Endothelial cell of umbilical vein (primary cell): ENCODE data around the gene LSR. TPM values are rescaled to one million over a fixed set of nuclear protein-coding genes. Genes with fewer than 3 reads are reported as not detected.

Experiments used
- BruUV-seq: library from RNA; stranded (reverse); fragments of 400-500 nt; replicated peaks from 2 replicates; lab custom pipeline; 2021; lab: Mats Ljungman, UMichigan
- CTCF ChIA-PET: fragments of 300-600, 350-600 bp; sonication (Branson Sonifier 250); formaldehyde crosslinking; loops from one replicate; lab custom pipeline; 2021; ENCODE audit warnings: antibody characterized with exemption, inconsistent platforms; lab: Charles Lee
- POLR2A ChIA-PET: fragments of 300-600, 350-600 bp; sonication (Branson Sonifier 250); formaldehyde crosslinking; loops from one replicate; lab custom pipeline; 2021; ENCODE audit warnings: antibody characterized with exemption, inconsistent platforms; lab: Charles Lee
- DNase-seq: peaks from one replicate; pipeline ENCODE4 v3.0.0-alpha.2; 2011; ENCODE audit warnings: low read depth, low spot score
- FAIRE-seq: peaks from 2 replicates; lab custom pipeline; 2011; peaks lifted over from hg19 to GRCh38; lab: Jason Lieb, UNC
- H2AFZ ChIP-seq: 2 replicates; pipeline ENCODE4 v1.6.0; 2012; ENCODE audit warnings: low read depth, low read length, control low read depth, inconsistent platforms
- H3K27ac ChIP-seq: 2 replicates; pipeline ENCODE4 v1.5.1; 2011; ENCODE audit warnings: low read depth, mild to moderate bottlenecking, control low read depth, low read length, moderate library complexity; ENCODE audit not compliant: insufficient read depth
- H3K27me3 ChIP-seq, 2 experiments: 2 replicates each; pipeline versions ENCODE4 v1.6.0 to v1.6.1; 2011; ENCODE audit warnings: low read length in 2 of 2, mixed read lengths in 1 of 2; ENCODE audit not compliant: control insufficient read depth in 2 of 2, insufficient read depth in 2 of 2
- H3K36me3 ChIP-seq, 2 experiments: 2 replicates in 1 of 2; 3 replicates in 1 of 2; pipeline ENCODE4 v1.5.1; 2011; ENCODE audit warnings: low read length in 2 of 2, mild to moderate bottlenecking in 1 of 2, moderate library complexity in 1 of 2; ENCODE audit not compliant: control insufficient read depth in 2 of 2, insufficient read depth in 2 of 2; ENCODE audit errors: extremely low read depth in 1 of 2
- H3K4me1 ChIP-seq: 3 replicates; pipeline ENCODE4 v1.5.1; 2011; ENCODE audit warnings: mild to moderate bottlenecking, low read length; ENCODE audit not compliant: control insufficient read depth, insufficient read depth; ENCODE audit errors: extremely low read depth
- H3K4me2 ChIP-seq: 2 replicates; pipeline ENCODE4 v1.6.1; 2011; ENCODE audit warnings: low read length, control low read depth, mixed read lengths; ENCODE audit not compliant: insufficient read depth
- H3K4me3 ChIP-seq, 3 experiments: fragments of 200-600 bp in 1 of 3; sonication (generic), shearing (Covaris generic) in 1 of 3; replicated peaks in 1 of 3; 2 replicates each; pipeline ENCODE4 v1.5.1; 2011 to 2016; ENCODE audit warnings: control low read depth in 3 of 3, low read length in 3 of 3, mild to moderate bottlenecking in 2 of 3, inconsistent platforms in 1 of 3, low read depth in 1 of 3, moderate library complexity in 1 of 3; ENCODE audit not compliant: insufficient read depth in 1 of 3
- H3K79me2 ChIP-seq: 2 replicates; pipeline ENCODE4 v1.6.0; 2012; ENCODE audit warnings: low read length, inconsistent platforms; ENCODE audit not compliant: control insufficient read depth, insufficient read depth
- H3K9ac ChIP-seq: replicated peaks from 2 replicates; pipeline ENCODE3; 2011; ENCODE audit warnings: low read length, control low read depth; ENCODE audit not compliant: insufficient read depth; ENCODE audit errors: extremely low read depth
- H3K9me1 ChIP-seq: replicated peaks from 3 replicates; pipeline ENCODE4 v1.6.0; 2011; ENCODE audit warnings: mild to moderate bottlenecking, low read length; ENCODE audit not compliant: control insufficient read depth, insufficient read depth; ENCODE audit errors: extremely low read depth
- H3K9me3 ChIP-seq: replicated peaks from 2 replicates; pipeline ENCODE4 v1.5.1; 2012; ENCODE audit warnings: low read length, inconsistent platforms; ENCODE audit not compliant: control insufficient read depth, insufficient read depth
- H4K20me1 ChIP-seq: replicated peaks from 2 replicates; pipeline ENCODE3; 2011; ENCODE audit warnings: mild to moderate bottlenecking, low read length; ENCODE audit not compliant: control insufficient read depth, insufficient read depth; ENCODE audit errors: extremely low read depth
- EZH2 ChIP-seq: IDR thresholded peaks from 2 replicates; pipeline ENCODE4 v1.6.1; 2012; ENCODE audit warnings: borderline replicate concordance, low read depth, mild to moderate bottlenecking, moderate library complexity, low read length, inconsistent platforms; ENCODE audit not compliant: severe bottlenecking
- FOS ChIP-seq: IDR thresholded peaks from 2 replicates; pipeline ENCODE4 v1.6.1; 2011; ENCODE audit warnings: mild to moderate bottlenecking, low read length, moderate library complexity, borderline replicate concordance; ENCODE audit not compliant: insufficient read depth
- GATA2 ChIP-seq: IDR thresholded peaks from 2 replicates; pipeline ENCODE4 v1.7.0; 2011; ENCODE audit warnings: low read depth, mild to moderate bottlenecking, moderate library complexity, mixed read lengths, low read length; ENCODE audit not compliant: insufficient read length, insufficient read depth
- JUN ChIP-seq: IDR thresholded peaks from 2 replicates; pipeline ENCODE4 v1.6.1; 2011; ENCODE audit warnings: borderline replicate concordance, low read depth; ENCODE audit not compliant: insufficient read length, insufficient read depth
- MAX ChIP-seq: IDR thresholded peaks from 2 replicates; pipeline ENCODE4 v1.6.1; 2011; ENCODE audit not compliant: insufficient read depth, insufficient read length
- MYC ChIP-seq: IDR thresholded peaks from one replicate; pipeline ENCODE4 v1.6.1; 2011; ENCODE audit warnings: mild to moderate bottlenecking, low read depth, low read length
- POLR2A ChIP-seq: IDR thresholded peaks from 2 replicates; pipeline ENCODE4 v1.6.1; 2012; ENCODE audit warnings: low read depth, mild to moderate bottlenecking, control low read depth, low read length
- POLR2AphosphoS5 ChIP-seq: IDR thresholded peaks from 2 replicates; pipeline ENCODE4 v1.6.1; 2012; ENCODE audit warnings: low read depth, mild to moderate bottlenecking, control low read depth, low read length, moderate library complexity; ENCODE audit not compliant: insufficient read depth
- dilution Hi-C: fragments of 300-500 bp; cut with MboI; formaldehyde crosslinking; loops from one replicate; pipeline ENCODE4 v1.15.0; 2019; ENCODE audit warnings: low sequenced_read_pairs; ENCODE audit not compliant: extremely low pct_ligation_motif_present
- intact Hi-C: fragments of 100-400 bp; cut with micrococcal nuclease; formaldehyde crosslinking; loops from one replicate; pipeline ENCODE4 v1.10.0; 2022
- polyA plus RNA-seq, 4 experiments: library from polyadenylated mRNA; depleted of rRNA in 3 of 4; stranded (reverse) in 3 of 4; unstranded in 1 of 4; fragments of >200 nt; gene quantifications; 2 replicates each; pipeline versions ENCODE4 v1.2.1 to v1.2.3, GENCODE V29; 2011 to 2012; ENCODE audit warnings: missing spikeins in 1 of 4
- total RNA-seq: library from RNA; stranded (reverse); gene quantifications from 2 replicates; pipeline ENCODE4 v1.2.3, GENCODE V29; 2021
- TF ChIP-seq, protein P1 (sequence below), 2 donors: IDR thresholded peaks; 1 replicate in 1 of 2; 2 replicates in 1 of 2; pipeline ENCODE4 v1.5.1; 2011; ENCODE audit warnings: low read length in 2 of 2, mild to moderate bottlenecking in 2 of 2, moderate library complexity in 2 of 2, control low read depth in 1 of 2, inconsistent platforms in 1 of 2, low read depth in 1 of 2; ENCODE audit not compliant: insufficient read depth in 1 of 2; ENCODE audit errors: extremely low read depth in 1 of 2

The LSR gene
- total and polyA plus RNA-seq, 2 donors (not counting 3 experiments of a cell fraction or from before 2014, with no cell fraction given) = 0.76 to 1.0 TPM

GRCh38 chr19:35240327-35240726 is 8.5 kb upstream of the LSR start:
- TF ChIP-seq POLR2AphosphoS5 (no peak), MAX (no peak), FOS (no peak), EZH2 (no peak), GATA2 (no peak), MYC (no peak), JUN (no peak), POLR2A (no peak)
- Histone ChIP-seq H3K4me1 (no peaks in the 10 kb centered on the region), H3K4me2 (no peak overlapping the region), H3K9ac (no peak overlapping the region), H3K27me3 (peaks cover 3 to 17% of the 10 kb centered on the region in 2 experiments), H2AFZ (no peak overlapping the region), H3K79me2 (no peaks in the 10 kb centered on the region), H3K4me3 (no peak overlapping the region), H3K9me3 (no peaks in the 10 kb centered on the region), H3K27ac (no peak overlapping the region), H3K9me1 (no peaks in the 10 kb centered on the region), H4K20me1 (no peaks in the 10 kb centered on the region), H3K36me3 (no peaks in the 10 kb centered on the region)
- FAIRE-seq = no peak
- no TSS peak for BruUV-seq
- POLR2A ChIA-PET = no interaction called here
- no peak for DNase-seq
- intact Hi-C loops (no loop called here), dilution Hi-C loops (no loop called here)
- CTCF ChIA-PET = interaction anchor here (1.9 kb wide), 1 partner anchor 29 kb away, joined by 8 read pairs; the partner anchor contains the start of gene USF2

DNA sequence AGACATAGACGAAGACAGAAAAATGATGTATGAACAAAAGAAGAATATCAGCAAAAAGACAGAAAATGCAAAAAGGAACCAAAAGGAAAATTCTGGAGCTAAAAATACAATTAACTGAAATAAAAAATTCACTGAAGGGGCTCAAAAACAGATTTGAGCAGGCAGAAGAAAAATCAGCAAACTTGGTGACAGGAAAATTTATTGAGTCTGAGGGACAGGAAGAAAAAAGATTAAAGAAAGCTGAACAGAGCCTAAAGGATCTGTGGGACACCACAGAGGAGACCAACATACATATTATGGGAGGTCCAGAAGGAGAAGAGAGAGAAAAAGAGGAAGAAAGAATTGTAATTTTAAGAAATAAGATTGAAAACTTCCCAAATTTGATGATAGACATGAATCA is 7.4 kb upstream of the LSR start:
- H3K4me3 ChIP-seq = no peak overlapping the region
- no peak for FAIRE-seq
- H3K27ac ChIP-seq = no peak overlapping the region
- DNase-seq = no peak
- intact Hi-C loops = no loop called here
- no peaks in the 10 kb centered on the region for H3K79me2 ChIP-seq
- ChIA-PET POLR2A (no interaction called here), CTCF (interaction anchor here (1.9 kb wide), 1 partner anchor 28 kb away, joined by 8 read pairs; the partner anchor contains the start of gene USF2)
- TF ChIP-seq EZH2 = no peak
- no peak for TF ChIP-seq POLR2A
- TF ChIP-seq, protein P1, sequence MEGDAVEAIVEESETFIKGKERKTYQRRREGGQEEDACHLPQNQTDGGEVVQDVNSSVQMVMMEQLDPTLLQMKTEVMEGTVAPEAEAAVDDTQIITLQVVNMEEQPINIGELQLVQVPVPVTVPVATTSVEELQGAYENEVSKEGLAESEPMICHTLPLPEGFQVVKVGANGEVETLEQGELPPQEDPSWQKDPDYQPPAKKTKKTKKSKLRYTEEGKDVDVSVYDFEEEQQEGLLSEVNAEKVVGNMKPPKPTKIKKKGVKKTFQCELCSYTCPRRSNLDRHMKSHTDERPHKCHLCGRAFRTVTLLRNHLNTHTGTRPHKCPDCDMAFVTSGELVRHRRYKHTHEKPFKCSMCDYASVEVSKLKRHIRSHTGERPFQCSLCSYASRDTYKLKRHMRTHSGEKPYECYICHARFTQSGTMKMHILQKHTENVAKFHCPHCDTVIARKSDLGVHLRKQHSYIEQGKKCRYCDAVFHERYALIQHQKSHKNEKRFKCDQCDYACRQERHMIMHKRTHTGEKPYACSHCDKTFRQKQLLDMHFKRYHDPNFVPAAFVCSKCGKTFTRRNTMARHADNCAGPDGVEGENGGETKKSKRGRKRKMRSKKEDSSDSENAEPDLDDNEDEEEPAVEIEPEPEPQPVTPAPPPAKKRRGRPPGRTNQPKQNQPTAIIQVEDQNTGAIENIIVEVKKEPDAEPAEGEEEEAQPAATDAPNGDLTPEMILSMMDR (IDR thresholded peaks at IDR 0.05; ENCODE audit: extremely low read depth in 1 of 2, insufficient read depth in 1 of 2, low read depth in 1 of 2, low read length in 2 of 2) = no peak
- TF ChIP-seq JUN = no peak
- no peak for TF ChIP-seq POLR2AphosphoS5
- no peak for TF ChIP-seq MAX
- TF ChIP-seq GATA2 = no peak
- no peak for TF ChIP-seq MYC
- no peak for TF ChIP-seq FOS
- no peaks in the 10 kb centered on the region for H3K36me3 ChIP-seq
- no peak overlapping the region for H3K9ac ChIP-seq
- no peaks in the 10 kb centered on the region for H4K20me1 ChIP-seq
- H3K9me3 ChIP-seq = no peaks in the 10 kb centered on the region
- dilution Hi-C loops = no loop called here
- H3K4me2 ChIP-seq = no peak overlapping the region
- peaks cover 3 to 17% of the 10 kb centered on the region in 2 experiments for H3K27me3 ChIP-seq
- no peaks in the 10 kb centered on the region for H3K4me1 ChIP-seq
- H3K9me1 ChIP-seq = no peaks in the 10 kb centered on the region
- no peak overlapping the region for H2AFZ ChIP-seq
- no TSS peak for BruUV-seq
